Measurements from ENCODE around the gene PPP1R14C.

PPP1R14C gene

GRCh38 chr6:150275489-150275888, 132.6 kb downstream of the PPP1R14C start:
- DNase-seq = no peak

- DNase-seq = no peak
These were observed 133.5 kb downstream of the PPP1R14C start for GRCh38 chr6:150276168-150276936.

GRCh38 chr6:150276937-150277742, 134.3 kb downstream of the PPP1R14C start:
- DNase-seq = no peak

GRCh38 chr6:150279533-150279932, 136.7 kb downstream of the PPP1R14C start:
- no peak for DNase-seq

GRCh38 chr6:150280703-150281102, 137.9 kb downstream of the PPP1R14C start:
- no peak for DNase-seq

GRCh38 chr6:150281767-150282166, 138.9 kb downstream of the PPP1R14C start:
- no peak for DNase-seq

GRCh38 chr6:150282806-150283205, 140.0 kb downstream of the PPP1R14C start:
- no peak for DNase-seq

GRCh38 chr6:150286460-150286859, 143.6 kb downstream of the PPP1R14C start:
- no peak for DNase-seq

- DNase-seq = no peak
These were observed 144.1 kb downstream of the PPP1R14C start for GRCh38 chr6:150286912-150287311.

GRCh38 chr6:150288456-150288855, 145.6 kb downstream of the PPP1R14C start:
- DNase-seq = no peak

- DNase-seq = no peak
These were observed 146.7 kb downstream of the PPP1R14C start for GRCh38 chr6:150289454-150290071.

- no peak for DNase-seq
These were observed 147.6 kb downstream of the PPP1R14C start for GRCh38 chr6:150290429-150290828.

GRCh38 chr6:150291968-150292710, 149.3 kb downstream of the PPP1R14C start:
- DNase-seq = no peak

- DNase-seq = no peak
These were observed 150.2 kb downstream of the PPP1R14C start for GRCh38 chr6:150293019-150293418.

GRCh38 chr6:150293423-150294173, 150.8 kb downstream of the PPP1R14C start:
- no peak for DNase-seq

- no peak for DNase-seq
These were observed 154.0 kb downstream of the PPP1R14C start for GRCh38 chr6:150296890-150297289.

- no peak for DNase-seq
These were observed 154.6 kb downstream of the PPP1R14C start for GRCh38 chr6:150297327-150298029.

GRCh38 chr6:150298030-150298380, 155.2 kb downstream of the PPP1R14C start:
- DNase-seq = no peak

- no peak for DNase-seq
These were observed 155.8 kb downstream of the PPP1R14C start for GRCh38 chr6:150298676-150299075.

Measured in NCI-H2029 treated with DMSO at 0.1 percent for 48 hours (cell line).